ENCODE measurements around the gene UNC5C.

Gene UNC5C

GRCh38 chr4:95158626-95159025 lies 390.1 kb downstream of the UNC5C start:
- no peaks in the 10 kb centered on the region for H3K36me3 ChIP-seq (ENCODE audit: insufficient read depth)
- H3K27me3 ChIP-seq (ENCODE audit: insufficient read depth, low read depth): no peaks in the 10 kb centered on the region
- TF ChIP-seq CTCF (conservative IDR thresholded peaks at IDR 0.05; ENCODE audit: low read depth, low read length): no peak
- no peak overlapping the region for H3K27ac ChIP-seq
- peaks cover 10% of the 10 kb centered on the region for H3K4me1 ChIP-seq (ENCODE audit: low read depth, poor library complexity, severe bottlenecking)
- H3K4me2 ChIP-seq: no peak overlapping the region
- H3K9ac ChIP-seq: no peak overlapping the region
- no peak overlapping the region for H3K4me3 ChIP-seq (IDR thresholded peaks at IDR 0.05; ENCODE audit: insufficient read depth, low read depth, low read length)
- no peak overlapping the region for H2AFZ ChIP-seq (ENCODE audit: low read depth)
- no peaks in the 10 kb centered on the region; the same call in 1 of the 2 replicates for H4K20me1 ChIP-seq (ENCODE audit: insufficient read depth)
- no peaks in the 10 kb centered on the region for H3K79me2 ChIP-seq (ENCODE audit: insufficient read depth, low read depth)

GRCh38 chr4:95158045-95158444 lies 390.7 kb downstream of the UNC5C start:
- Histone ChIP-seq H3K36me3 (ENCODE audit: insufficient read depth) (no peaks in the 10 kb centered on the region), H2AFZ (ENCODE audit: low read depth) (no peak overlapping the region), H3K79me2 (ENCODE audit: insufficient read depth, low read depth) (no peaks in the 10 kb centered on the region), H3K4me3 (IDR thresholded peaks at IDR 0.05; ENCODE audit: insufficient read depth, low read depth, low read length) (no peak overlapping the region), H4K20me1 (ENCODE audit: insufficient read depth) (no peaks in the 10 kb centered on the region; the same call in 1 of the 2 replicates), H3K27ac (no peak overlapping the region), H3K4me1 (ENCODE audit: low read depth, poor library complexity, severe bottlenecking) (peaks cover 10% of the 10 kb centered on the region), H3K27me3 (ENCODE audit: insufficient read depth, low read depth) (no peaks in the 10 kb centered on the region), H3K9ac (no peak overlapping the region), H3K4me2 (no peak overlapping the region)
- TF ChIP-seq CTCF (conservative IDR thresholded peaks at IDR 0.05; ENCODE audit: low read depth, low read length): no peak

- Histone ChIP-seq H2AFZ (ENCODE audit: low read depth) (no peak overlapping the region), H3K4me3 (IDR thresholded peaks at IDR 0.05; ENCODE audit: insufficient read depth, low read depth, low read length) (no peak overlapping the region), H3K4me2 (no peak overlapping the region), H4K20me1 (ENCODE audit: insufficient read depth) (no peaks in the 10 kb centered on the region; the same call in 1 of the 2 replicates), H3K36me3 (ENCODE audit: insufficient read depth) (no peaks in the 10 kb centered on the region), H3K27ac (no peak overlapping the region), H3K79me2 (ENCODE audit: insufficient read depth, low read depth) (no peaks in the 10 kb centered on the region), H3K4me1 (ENCODE audit: low read depth, poor library complexity, severe bottlenecking) (peaks cover 10% of the 10 kb centered on the region), H3K27me3 (ENCODE audit: insufficient read depth, low read depth) (no peaks in the 10 kb centered on the region), H3K9ac (no peak overlapping the region)
- TF ChIP-seq CTCF (conservative IDR thresholded peaks at IDR 0.05; ENCODE audit: low read depth, low read length): no peak
Measured at GRCh38 chr4:95157596-95157995, 391.2 kb downstream of the UNC5C start.

- no peak overlapping the region for H3K4me2 ChIP-seq
- H3K27me3 ChIP-seq (ENCODE audit: insufficient read depth, low read depth): no peaks in the 10 kb centered on the region
- TF ChIP-seq CTCF (conservative IDR thresholded peaks at IDR 0.05; ENCODE audit: low read depth, low read length): peak; percentile 46
Measured at GRCh38 chr4:95156452-95156765, 392.4 kb downstream of the UNC5C start.

More at GRCh38 chr4:95156452-95156765, 392.4 kb downstream of the UNC5C start:
- H3K9ac ChIP-seq: no peak overlapping the region
- no peak overlapping the region for H3K27ac ChIP-seq
- H3K4me1 ChIP-seq (ENCODE audit: low read depth, poor library complexity, severe bottlenecking): peaks cover 10% of the 10 kb centered on the region
- H3K36me3 ChIP-seq (ENCODE audit: insufficient read depth): no peaks in the 10 kb centered on the region
- no peaks in the 10 kb centered on the region for H3K79me2 ChIP-seq (ENCODE audit: insufficient read depth, low read depth)
- H3K4me3 ChIP-seq (IDR thresholded peaks at IDR 0.05; ENCODE audit: insufficient read depth, low read depth, low read length): no peak overlapping the region
- no peaks in the 10 kb centered on the region; the same call in 1 of the 2 replicates for H4K20me1 ChIP-seq (ENCODE audit: insufficient read depth)
- H2AFZ ChIP-seq (ENCODE audit: low read depth): no peak overlapping the region
